ENCODE measurements around the gene MYBPC2. TPM values are rescaled to one million over a fixed set of nuclear protein-coding genes. Genes with fewer than 3 reads are reported as not detected.

MYBPC2 gene
- total and polyA plus RNA-seq, 2 of the 4 experiments (the other 2 are of a cell fraction): not detected

GRCh38 chr19:50496189-50497021, 63.7 kb downstream of the MYBPC2 start (continued):
- TF ChIP-seq POLR2A (IDR thresholded peaks at IDR 0.05; ENCODE audit: low read depth, low read length): no peak

GRCh38 chr19:50497022-50497405, 64.3 kb downstream of the MYBPC2 start:
- ATAC-seq (ENCODE audit: low read depth): no peak
- DNase-seq: no peak
- Histone ChIP-seq H3K79me1 (ENCODE audit: low read depth in 1 of 2, low read length in 2 of 2) (no peaks in the 10 kb centered on the region), H2AK5ac (ENCODE audit: low read depth, low read length) (no peak overlapping the region), H4K8ac (ENCODE audit: low read depth in 2 of 2, low read length in 2 of 2) (no peak overlapping the region), H3K56ac (ENCODE audit: extremely low read depth, insufficient read depth, low read length) (no peak overlapping the region), H3K4me1 (ENCODE audit: control insufficient read depth, insufficient read depth, low read length) (no peaks in the 10 kb centered on the region), H2BK120ac (ENCODE audit: low read depth, low read length) (no peak overlapping the region), H3K9ac (ENCODE audit: low read depth, low read length) (no peak overlapping the region), H2AK9ac (replicated peaks; ENCODE audit: low read depth, low read length, poor library complexity) (no peak overlapping the region), H3K18ac (ENCODE audit: low read depth, low read length) (no peak overlapping the region), H3K9me1 (ENCODE audit: insufficient read depth, low read length) (no peaks in the 10 kb centered on the region), H3K4me2 (ENCODE audit: low read depth, low read length) (no peak overlapping the region), H2BK20ac (ENCODE audit: low read depth, low read length) (no peak overlapping the region), H2BK5ac (ENCODE audit: low read depth, low read length, poor library complexity, severe bottlenecking) (no peak overlapping the region), H3K4me3 (ENCODE audit: insufficient read depth, low read depth, low read length) (no peak overlapping the region), H3K27ac (ENCODE audit: insufficient read depth, low read length) (no peak overlapping the region), H4K5ac (ENCODE audit: low read depth, low read length) (no peak overlapping the region), H4K91ac (ENCODE audit: insufficient read depth, low read depth, low read length) (no peak overlapping the region), H3K9me3 (ENCODE audit: control insufficient read depth, insufficient read depth, low read length) (no peaks in the 10 kb centered on the region), H3K4ac (ENCODE audit: low read depth, low read length) (no peak overlapping the region), H4K20me1 (ENCODE audit: insufficient read depth, low read length) (no peaks in the 10 kb centered on the region), H3K14ac (replicated peaks; ENCODE audit: low read depth, low read length) (no peak overlapping the region), H2BK15ac (ENCODE audit: low read depth, low read length) (no peak overlapping the region), H2AFZ (replicated peaks; ENCODE audit: low read length, poor library complexity) (no peak overlapping the region), H3K27me3 (ENCODE audit: control insufficient read depth, insufficient read depth, low read length) (peaks cover 39% of the 10 kb centered on the region), H3K23ac (ENCODE audit: low read depth, low read length) (no peak overlapping the region), H3K36me3 (ENCODE audit: control insufficient read depth, insufficient read depth, low read length) (no peaks in the 10 kb centered on the region)
- 39% methylated on average over 4 of the region's 8 CpGs; no CpG with 5 or more reads in 1 of the 2 experiments for WGBS, 2 experiments (ENCODE audit: extremely low coverage in 2 of 2, insufficient read length in 1 of 2)
- ChIA-PET POLR2A (ENCODE audit: unreplicated experiment) (no interaction called here), CTCF (no interaction called here)
- intact Hi-C loops (cut with micrococcal nuclease) (no loop called here), dilution Hi-C loops (cut with HindIII; ENCODE audit: low sequenced_read_pairs, unreplicated experiment) (no loop called here), in situ Hi-C loops (cut with MboI; ENCODE audit: low sequenced_read_pairs) (no loop called here)
- TF ChIP-seq RAD21 (IDR thresholded peaks at IDR 0.05; ENCODE audit: low read length) (no peak), RCOR1 (IDR thresholded peaks at IDR 0.05; ENCODE audit: insufficient replicate concordance, low read length) (no peak), MAFK (IDR thresholded peaks at IDR 0.05; ENCODE audit: low read depth, low read length) (no peak), ELK1 (IDR thresholded peaks at IDR 0.05; ENCODE audit: borderline replicate concordance, low read depth, low read length) (no peak)
- BruUV-seq (replicated peaks): no TSS peak
